Measurements from ENCODE around the gene SOCS2.

Gene SOCS2

DNA sequence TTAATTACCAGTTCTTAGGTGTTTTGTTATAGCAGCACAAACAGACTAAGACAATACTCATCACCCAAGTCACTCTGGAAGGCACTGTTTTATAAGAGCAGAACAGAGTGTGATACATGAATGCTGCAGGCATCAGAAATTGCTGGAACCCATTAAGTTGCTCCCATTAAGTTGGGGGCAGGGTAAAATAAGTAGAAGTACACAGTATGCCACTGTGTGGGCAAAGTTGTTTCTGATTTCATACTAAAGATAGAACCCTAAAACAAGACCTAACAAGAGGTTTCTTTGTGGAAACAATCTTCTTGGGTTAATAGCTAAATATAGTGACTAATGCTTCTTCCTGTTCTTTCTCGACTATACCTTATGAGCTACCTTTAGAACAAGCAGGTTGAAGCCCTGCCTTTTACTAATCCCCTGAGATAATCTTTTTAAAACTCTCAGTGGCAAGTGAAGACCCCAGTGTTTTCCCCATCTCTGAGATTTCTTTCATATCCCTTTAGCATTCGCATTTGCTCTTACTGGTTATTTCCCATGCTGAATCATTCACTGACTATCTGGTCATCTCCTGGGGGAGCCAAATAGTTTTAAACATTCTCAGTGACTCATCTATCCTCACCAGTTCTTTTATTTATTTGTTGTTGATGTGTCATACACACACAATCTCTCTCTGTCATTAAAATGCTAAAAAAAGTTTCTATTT is 52.3 kb downstream of the SOCS2 start:
- TF ChIP-seq POLR2AphosphoS5 (IDR thresholded peaks at IDR 0.05; ENCODE audit: low read depth, low read length), result no peak
- TF ChIP-seq TAF1 (IDR thresholded peaks at IDR 0.05; ENCODE audit: borderline replicate concordance, insufficient read depth, low read length), result no peak
- no peak for TF ChIP-seq SIN3A (IDR thresholded peaks at IDR 0.05; ENCODE audit: borderline replicate concordance, insufficient read depth, low read length)
- no peak for TF ChIP-seq FOXP2 (optimal IDR thresholded peaks at IDR 0.05; ENCODE audit: borderline replicate concordance, extremely low read depth, extremely low read length, insufficient read depth)
- no peak for TF ChIP-seq REST (IDR thresholded peaks at IDR 0.05; ENCODE audit: insufficient read depth in 1 of 2, low read depth in 2 of 2, low read length in 2 of 2)

GRCh38 chr12:93626160-93626559 is 53.7 kb downstream of the SOCS2 start:
- TF ChIP-seq TAF1 (IDR thresholded peaks at IDR 0.05; ENCODE audit: borderline replicate concordance, insufficient read depth, low read length), result no peak
- TF ChIP-seq POLR2AphosphoS5 (IDR thresholded peaks at IDR 0.05; ENCODE audit: low read depth, low read length), result no peak
- TF ChIP-seq REST (IDR thresholded peaks at IDR 0.05; ENCODE audit: insufficient read depth in 1 of 2, low read depth in 2 of 2, low read length in 2 of 2), result no peak
- no peak for TF ChIP-seq SIN3A (IDR thresholded peaks at IDR 0.05; ENCODE audit: borderline replicate concordance, insufficient read depth, low read length)
- no peak for TF ChIP-seq FOXP2 (optimal IDR thresholded peaks at IDR 0.05; ENCODE audit: borderline replicate concordance, extremely low read depth, extremely low read length, insufficient read depth)

Data from PFSK-1 (cell line).